Measurements from ENCODE around the gene FGF21.

FGF21 gene

DNA sequence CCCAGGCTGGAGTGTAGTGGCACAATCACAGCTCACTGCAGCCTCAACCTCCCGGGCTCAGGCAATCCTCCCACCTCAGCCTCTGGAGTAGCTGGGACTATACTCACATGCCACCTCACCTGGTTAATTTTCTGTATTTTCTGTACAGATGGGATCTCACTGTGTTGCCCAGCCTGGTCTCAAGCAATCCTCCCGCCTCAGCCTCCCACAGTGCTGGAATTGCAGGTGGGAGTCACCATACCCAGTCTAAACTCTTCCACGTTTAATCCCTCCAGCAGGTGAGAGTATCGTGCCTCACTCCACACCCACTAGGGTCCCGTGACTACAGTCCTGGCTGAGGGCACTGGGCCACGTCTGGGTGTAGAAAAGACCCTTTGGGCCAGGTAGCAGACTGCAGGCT is 39.0 kb downstream of the FGF21 start:
- DNase-seq = no peak

DNA sequence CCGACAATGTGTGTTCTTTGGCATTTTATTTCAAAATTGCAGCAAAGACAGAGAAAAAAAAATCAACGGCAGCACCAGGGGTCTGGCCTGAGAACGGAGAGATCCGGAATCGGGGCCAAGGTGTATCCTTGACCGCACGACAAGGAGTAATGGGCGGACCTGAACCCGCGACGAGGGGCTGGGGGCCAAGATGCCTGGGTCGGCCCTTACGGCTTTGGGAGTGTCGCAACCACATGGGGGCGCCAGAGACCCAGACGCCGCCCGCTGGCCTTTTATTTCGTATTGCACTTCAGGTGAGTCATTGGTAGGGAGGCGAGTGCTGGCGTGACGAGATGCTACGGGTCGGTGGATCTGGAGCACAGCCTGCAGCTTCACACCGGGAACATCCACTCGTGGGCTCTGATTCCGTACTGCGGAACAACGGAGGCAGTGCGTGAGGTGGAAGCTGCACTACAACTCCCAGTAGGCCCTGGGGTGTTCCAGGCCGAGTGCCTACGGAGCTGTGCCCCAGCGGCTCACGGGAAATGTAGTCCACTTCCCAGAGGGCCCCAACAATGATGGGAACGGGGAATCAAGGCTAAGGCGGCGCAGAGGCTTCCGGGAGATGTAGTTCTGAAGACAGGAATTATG is 39.8 kb downstream of the FGF21 start:
- peak; percentile 86 for DNase-seq

DNA sequence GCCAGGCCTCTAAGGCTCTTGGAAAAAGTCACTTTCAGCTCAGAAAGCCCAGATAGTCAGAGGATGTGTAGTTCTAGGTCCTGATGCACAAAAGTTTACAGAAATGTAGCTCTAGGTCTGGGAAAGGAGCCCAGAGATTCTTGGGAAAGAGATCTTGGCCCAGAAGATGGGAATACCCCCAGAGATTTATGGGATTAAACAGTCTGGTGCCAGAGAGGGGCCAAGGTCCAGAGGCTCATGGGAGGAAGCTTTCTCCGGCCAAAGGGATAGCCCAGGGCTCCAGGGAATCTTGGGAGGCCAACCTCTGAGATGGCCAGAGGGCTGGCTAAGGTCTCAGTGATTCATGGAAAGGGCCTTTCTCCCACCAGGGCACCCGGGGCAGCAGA is 40.4 kb downstream of the FGF21 start:
- no peak for DNase-seq

DNA sequence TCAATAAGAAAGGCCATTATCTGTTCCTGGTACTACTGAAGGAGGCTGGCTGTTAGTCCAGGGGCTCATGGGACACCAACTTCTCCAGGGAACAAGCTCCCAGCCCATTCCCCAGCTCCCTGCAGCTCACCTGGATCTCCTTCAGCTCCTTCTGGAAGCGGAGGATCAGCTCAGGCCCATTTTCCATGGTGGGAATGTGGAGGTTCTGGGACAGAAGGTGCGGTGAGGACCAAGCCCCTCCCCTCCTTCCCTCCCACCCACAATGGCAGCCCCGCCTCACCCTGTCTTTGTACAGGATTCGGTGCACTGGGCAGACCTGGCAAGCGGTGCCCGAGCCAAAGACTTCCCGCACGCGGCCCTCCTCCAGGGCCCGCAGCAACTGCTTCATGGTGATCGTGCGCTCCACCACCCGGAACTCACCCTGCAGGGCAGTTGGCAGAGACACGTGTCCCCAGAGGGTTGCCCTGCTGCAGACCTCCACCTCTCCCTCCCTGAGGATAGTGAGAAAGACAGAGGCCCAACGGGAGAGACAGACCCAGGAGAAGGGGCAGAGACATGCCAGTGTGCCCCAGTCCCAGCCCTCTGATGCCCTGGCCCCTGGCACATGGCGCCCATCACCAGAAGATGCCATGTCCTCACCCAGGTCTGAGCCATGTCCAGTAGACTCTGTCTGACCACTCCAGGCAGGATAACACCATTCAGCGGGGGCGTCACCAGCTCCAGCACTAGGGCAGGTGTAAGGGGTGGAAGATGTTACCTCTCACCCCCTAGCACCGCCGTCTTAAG is 41.2 kb downstream of the FGF21 start:
- no peak for DNase-seq

- no peak for DNase-seq
These were observed 41.8 kb downstream of the FGF21 start for GRCh38 chr19:48797103-48797502.

DNA sequence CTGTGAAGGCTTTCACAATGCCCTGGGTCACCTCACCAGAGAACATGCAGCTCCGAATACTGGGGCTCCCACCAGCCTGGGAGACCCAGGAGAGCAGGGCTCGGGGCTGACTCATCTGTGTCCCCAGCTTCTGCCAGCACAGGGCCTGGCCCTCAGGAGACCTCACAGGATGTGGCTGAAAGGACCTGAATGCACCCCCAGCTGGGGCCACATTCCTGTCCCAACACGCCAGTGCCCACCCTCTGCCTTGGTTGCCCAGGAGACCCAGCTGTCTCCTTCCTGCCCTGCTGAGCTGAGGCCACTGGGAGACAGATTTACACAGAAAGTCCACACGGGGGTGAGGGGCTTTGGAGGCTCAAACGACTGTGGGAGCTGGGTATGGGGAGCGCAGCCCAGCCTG is 43.6 kb downstream of the FGF21 start:
- no peak for DNase-seq

GRCh38 chr19:48799358-48800300 is 44.3 kb downstream of the FGF21 start:
- DNase-seq = no peak

GRCh38 chr19:48802623-48803022 is 47.3 kb downstream of the FGF21 start:
- no peak for DNase-seq

GRCh38 chr19:48804496-48804895 is 49.2 kb downstream of the FGF21 start:
- no peak for DNase-seq

GRCh38 chr19:48805452-48805851 is 50.1 kb downstream of the FGF21 start:
- no peak for DNase-seq

GRCh38 chr19:48806518-48806817 is 51.1 kb downstream of the FGF21 start:
- no peak for DNase-seq

GRCh38 chr19:48806818-48807589 is 51.7 kb downstream of the FGF21 start:
- DNase-seq = peak; percentile 23

GRCh38 chr19:48807590-48808308 is 52.4 kb downstream of the FGF21 start:
- DNase-seq = no peak
